ENCODE measurements around the gene OR2D3. TPM values are rescaled to one million over a fixed set of nuclear protein-coding genes. Genes with fewer than 3 reads are reported as not detected.
"Not testable (repeated sequence)": the region's sequence is repeated elsewhere in the genome, so short reads cannot be mapped to it uniquely, and the experiment has no call there.

Gene OR2D3
- total RNA-seq, 2 donors from 2014 or later, result not detected

- Histone ChIP-seq H3K27me3 (replicated peaks; ENCODE audit: insufficient read depth) (no peaks in the 10 kb centered on the region), H3K4me3 (no peak overlapping the region), H3K27ac (no peak overlapping the region), H3K4me1 (replicated peaks) (no peaks in the 10 kb centered on the region), H3K36me3 (no peaks in the 10 kb centered on the region), H3K9me3 (no peaks in the 10 kb centered on the region)
- DNase-seq (ENCODE audit: low spot score), result no peak
- 44% methylated on average over 7 of the region's 7 CpGs for WGBS
- intact Hi-C loops (cut with DNase I), result no loop called here
- TF ChIP-seq CTCF (IDR thresholded peaks at IDR 0.05) (no peak), POLR2AphosphoS5 (IDR thresholded peaks at IDR 0.05) (no peak), POLR2A (IDR thresholded peaks at IDR 0.05) (no peak)
Measured at GRCh38 chr11:6932145-6932544, 11.3 kb downstream of the OR2D3 start.

GRCh38 chr11:6941970-6942369 lies 21.2 kb downstream of the OR2D3 start:
- Histone ChIP-seq H3K27me3 (replicated peaks; ENCODE audit: insufficient read depth) (no peaks in the 10 kb centered on the region), H3K4me1 (replicated peaks) (no peaks in the 10 kb centered on the region), H3K4me3 (no peak overlapping the region), H3K9me3 (no peaks in the 10 kb centered on the region), H3K27ac (no peak overlapping the region), H3K36me3 (no peaks in the 10 kb centered on the region)
- intact Hi-C loops (cut with DNase I), result no loop called here
- no peak for DNase-seq (ENCODE audit: low spot score)
- TF ChIP-seq POLR2AphosphoS5 (IDR thresholded peaks at IDR 0.05) (no peak), CTCF (IDR thresholded peaks at IDR 0.05) (no peak), POLR2A (IDR thresholded peaks at IDR 0.05) (no peak)

GRCh38 chr11:6943131-6943530 lies 22.3 kb downstream of the OR2D3 start:
- TF ChIP-seq CTCF (IDR thresholded peaks at IDR 0.05) (no peak), POLR2A (IDR thresholded peaks at IDR 0.05) (no peak), POLR2AphosphoS5 (IDR thresholded peaks at IDR 0.05) (no peak)
- Histone ChIP-seq H3K36me3 (no peaks in the 10 kb centered on the region), H3K4me3 (no peak overlapping the region), H3K27me3 (replicated peaks; ENCODE audit: insufficient read depth) (no peaks in the 10 kb centered on the region), H3K27ac (no peak overlapping the region), H3K4me1 (replicated peaks) (no peaks in the 10 kb centered on the region), H3K9me3 (no peaks in the 10 kb centered on the region)
- no peak for DNase-seq (ENCODE audit: low spot score)
- intact Hi-C loops (cut with DNase I), result no loop called here
- WGBS, result 88% methylated on average over 3 of the region's 3 CpGs

- DNase-seq (ENCODE audit: low spot score); intact Hi-C loops (cut with DNase I); H3K27me3 ChIP-seq (replicated peaks; ENCODE audit: insufficient read depth); H3K4me1 ChIP-seq (replicated peaks); H3K36me3 ChIP-seq; H3K4me3 ChIP-seq; H3K27ac ChIP-seq; H3K9me3 ChIP-seq: not testable (repeated sequence)
- WGBS, result 100% methylated on average over 5 of the region's 10 CpGs
Measured at GRCh38 chr11:6954248-6954647, 33.4 kb downstream of the OR2D3 start.

GRCh38 chr11:6962141-6962540 lies 41.3 kb downstream of the OR2D3 start:
- no peaks in the 10 kb centered on the region for H3K36me3 ChIP-seq
- H3K27me3 ChIP-seq (replicated peaks; ENCODE audit: insufficient read depth), result no peaks in the 10 kb centered on the region
- DNase-seq (ENCODE audit: low spot score), result no peak
- H3K9me3 ChIP-seq, result no peaks in the 10 kb centered on the region
- H3K4me3 ChIP-seq, result no peak overlapping the region
- TF ChIP-seq POLR2AphosphoS5 (IDR thresholded peaks at IDR 0.05), result no peak
- no peak for TF ChIP-seq CTCF (IDR thresholded peaks at IDR 0.05)
- TF ChIP-seq POLR2A (IDR thresholded peaks at IDR 0.05), result no peak
- H3K4me1 ChIP-seq (replicated peaks), result no peaks in the 10 kb centered on the region
- intact Hi-C loops (cut with DNase I), result no loop called here
- no peak overlapping the region for H3K27ac ChIP-seq

All from prostate gland (tissue), 2 donors.